NCI-H748 (cell line): ENCODE measurements around the gene USP28.
A peak's percentile ranks its signal among the peaks of the same experiment; 100 is the strongest.
"Not testable (repeated sequence)": the region's sequence is repeated elsewhere in the genome, so short reads cannot be mapped to it uniquely, and the experiment has no call there.

Source experiments
- DNase-seq: peaks from one replicate; lab custom pipeline; 2025; ENCODE audit not compliant: unreplicated experiment; lab: John Stamatoyannopoulos, UW

USP28 gene

GRCh38 chr11:113840932-113841664 is 34.3 kb downstream of the USP28 start:
- no peak for DNase-seq

GRCh38 chr11:113839842-113840241 is 35.5 kb downstream of the USP28 start:
- DNase-seq, result no peak

GRCh38 chr11:113838005-113838404 is 37.4 kb downstream of the USP28 start:
- DNase-seq, result no peak

DNA sequence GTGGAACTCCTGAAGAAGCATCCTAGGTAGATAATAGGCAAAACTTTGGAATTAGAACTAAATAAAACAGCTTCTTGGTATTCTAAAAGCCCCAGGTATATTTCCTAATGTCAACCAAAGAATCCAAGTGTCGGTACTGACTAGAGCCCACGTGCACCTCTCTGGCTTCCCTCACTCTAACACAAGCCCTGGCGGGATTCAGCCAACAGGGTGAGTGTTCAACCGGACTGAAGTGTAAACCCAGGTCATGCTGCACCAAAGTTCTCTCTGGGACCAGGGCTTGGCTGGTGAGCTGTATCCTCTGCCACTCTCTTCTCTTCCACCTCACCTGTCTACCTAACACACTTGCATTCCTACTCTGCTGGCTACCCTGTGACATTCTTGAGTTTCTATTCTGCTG is 40.1 kb downstream of the USP28 start:
- DNase-seq, result no peak

- no peak for DNase-seq
Observed at GRCh38 chr11:113833151-113833550, 42.2 kb downstream of the USP28 start.

DNA sequence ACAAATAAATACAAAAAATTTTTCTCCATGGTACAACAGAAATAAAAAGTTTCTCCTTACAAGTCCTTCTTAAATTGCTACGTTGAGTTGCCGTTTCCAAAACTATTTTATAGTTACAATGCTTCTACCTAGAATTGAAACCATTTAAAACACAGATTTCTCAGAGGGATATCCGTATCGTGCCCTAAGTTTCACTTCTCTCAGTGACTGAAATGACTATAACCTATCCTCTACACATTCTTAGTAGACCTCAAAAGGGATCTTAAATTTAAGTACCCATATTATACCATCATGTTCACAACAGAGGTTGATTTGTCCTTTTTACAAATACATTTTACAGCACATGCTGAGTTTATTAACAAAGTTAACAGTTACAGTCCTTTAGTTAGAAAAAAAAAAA is 44.1 kb downstream of the USP28 start:
- no peak for DNase-seq

DNA sequence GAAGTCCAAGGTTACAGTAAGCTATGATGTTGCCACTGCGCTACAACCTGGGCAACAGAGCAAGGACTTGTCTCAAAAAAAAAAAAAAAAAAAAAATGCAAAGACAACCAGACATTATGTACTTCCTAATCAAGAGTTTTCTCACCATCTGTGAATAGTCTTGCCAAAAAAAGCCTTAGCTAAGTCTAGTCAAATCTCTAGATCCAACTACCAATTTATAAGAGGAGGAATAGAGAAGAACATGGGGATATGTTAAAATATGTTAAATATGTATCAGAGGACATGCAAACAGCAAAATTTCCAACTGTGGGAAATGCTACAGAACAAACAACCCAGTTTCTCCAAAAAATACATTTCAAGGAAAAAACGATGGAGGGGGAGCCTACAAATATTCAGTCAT is 45.6 kb downstream of the USP28 start:
- no peak for DNase-seq

DNA sequence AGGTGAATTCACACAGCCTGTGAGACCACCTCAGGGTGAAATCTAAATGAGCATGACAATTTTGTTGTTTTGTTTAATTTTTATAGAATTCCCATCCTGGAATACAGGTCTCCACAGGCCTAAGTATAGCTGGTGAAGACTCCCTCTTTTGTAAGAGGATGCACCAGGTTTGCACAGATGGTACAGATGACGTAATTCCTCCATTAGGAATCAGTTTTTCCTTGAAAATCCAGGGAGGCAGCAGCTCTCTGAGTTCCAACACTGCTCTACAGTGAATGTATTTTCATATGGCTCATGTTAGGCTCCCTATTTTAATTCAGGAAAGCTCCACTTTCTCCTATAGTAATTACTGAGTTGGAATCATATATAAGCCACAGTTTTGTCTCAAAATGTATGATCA is 47.2 kb downstream of the USP28 start:
- DNase-seq, result no peak

- DNase-seq, result no peak
Observed at GRCh38 chr11:113827477-113827876, 47.9 kb downstream of the USP28 start.

- no peak for DNase-seq
Observed at GRCh38 chr11:113818426-113818825, 56.9 kb downstream of the USP28 start.

GRCh38 chr11:113817626-113818025 is 57.7 kb downstream of the USP28 start:
- no peak for DNase-seq

DNA sequence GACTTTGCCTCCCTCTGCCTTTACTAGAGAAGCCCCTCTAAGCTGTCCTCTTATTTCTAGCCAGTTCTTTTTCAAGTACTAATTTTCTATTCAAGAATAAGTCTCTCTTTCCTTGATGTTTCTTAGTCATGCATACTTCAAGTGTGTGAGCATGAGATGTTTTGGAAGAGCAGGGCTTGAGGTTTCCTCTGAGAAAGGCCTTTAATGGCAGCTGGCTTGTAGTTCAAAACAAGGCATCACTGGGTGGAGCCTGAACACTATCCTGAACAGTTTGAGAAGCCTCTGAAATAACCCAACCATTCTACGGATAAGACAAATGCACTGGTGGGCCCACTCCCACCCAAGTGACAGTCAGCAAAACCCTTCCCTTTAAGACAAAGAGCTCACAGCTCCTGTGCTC is 58.2 kb downstream of the USP28 start:
- DNase-seq, result no peak

- no peak for DNase-seq
Observed at GRCh38 chr11:113814181-113814580, 61.2 kb downstream of the USP28 start.

DNA sequence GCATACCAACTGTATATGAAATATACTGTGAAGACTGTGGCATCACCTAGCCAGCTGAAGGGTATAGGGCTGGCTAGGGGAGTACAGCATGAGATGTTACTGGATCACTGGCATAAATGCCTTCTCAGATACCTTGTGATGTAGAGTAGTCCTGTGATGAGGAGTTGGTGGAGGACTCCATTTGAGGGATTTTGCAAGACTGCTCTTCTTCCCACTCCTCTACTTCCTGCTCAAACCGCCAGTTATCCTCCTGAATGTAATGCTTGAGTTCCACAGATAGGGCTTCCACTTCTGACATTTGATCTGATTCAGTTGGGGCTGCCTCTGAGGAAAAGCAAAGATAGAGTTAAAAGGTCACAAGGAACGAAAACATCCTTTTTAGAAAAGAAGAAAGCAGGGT is 66.4 kb downstream of the USP28 start:
- no peak for DNase-seq

DNA sequence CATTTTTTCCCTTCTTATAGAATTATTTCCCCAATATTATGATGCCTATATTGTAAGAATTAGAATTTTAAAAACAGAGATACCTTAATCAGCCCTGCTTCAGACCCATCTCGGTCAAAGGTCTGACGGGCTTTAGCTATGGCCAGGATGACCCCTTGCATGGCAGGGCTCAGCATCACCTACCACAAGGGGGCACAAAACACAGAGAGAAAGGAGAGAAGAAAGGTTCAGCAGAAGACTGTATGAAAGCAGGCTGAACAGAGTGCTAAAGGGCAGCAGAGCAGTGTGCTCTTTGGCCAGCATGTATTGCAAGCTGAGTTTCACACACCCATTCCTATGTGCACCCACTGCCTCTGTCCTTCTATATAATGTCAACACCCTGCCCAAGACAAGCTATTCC is 69.0 kb downstream of the USP28 start:
- DNase-seq, result peak; percentile 20

GRCh38 chr11:113805640-113806039 is 69.7 kb downstream of the USP28 start:
- DNase-seq, result no peak

GRCh38 chr11:113802621-113803020 is 72.8 kb downstream of the USP28 start:
- DNase-seq, result no peak

GRCh38 chr11:113796663-113797259 is 78.6 kb downstream of the USP28 start:
- peak; percentile 33 for DNase-seq

DNA sequence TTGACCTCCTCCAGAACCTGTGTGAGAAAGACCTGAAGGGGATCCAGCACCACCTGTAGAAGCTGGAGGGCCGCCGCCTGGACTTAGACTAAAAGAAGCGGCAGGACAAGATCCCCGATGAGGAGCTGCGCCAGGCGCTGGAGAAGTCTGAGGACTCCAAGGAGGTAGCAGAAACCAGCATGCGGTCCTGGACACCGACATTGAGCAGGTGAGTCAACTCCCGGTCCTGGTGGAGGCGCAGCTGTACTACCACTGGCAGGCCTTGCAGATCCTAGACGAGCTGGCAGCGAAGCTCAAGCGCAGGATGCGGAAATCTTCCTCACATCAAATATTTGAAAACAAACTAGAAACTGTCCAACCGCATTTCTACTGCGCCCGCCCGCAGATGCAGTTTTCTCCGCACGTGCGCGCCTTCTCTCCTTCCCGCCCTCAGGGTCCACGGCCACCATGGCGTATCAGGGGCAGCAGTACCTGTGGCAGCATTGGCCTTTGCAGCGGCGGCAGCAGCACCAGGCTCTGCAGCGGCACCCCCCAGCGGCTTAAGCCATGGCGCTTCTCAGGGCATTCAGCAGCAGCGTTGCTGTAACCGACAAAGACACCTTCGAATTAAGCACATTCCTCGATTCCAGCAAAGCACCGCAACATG is 85.6 kb downstream of the USP28 start:
- DNase-seq, result no peak

DNA sequence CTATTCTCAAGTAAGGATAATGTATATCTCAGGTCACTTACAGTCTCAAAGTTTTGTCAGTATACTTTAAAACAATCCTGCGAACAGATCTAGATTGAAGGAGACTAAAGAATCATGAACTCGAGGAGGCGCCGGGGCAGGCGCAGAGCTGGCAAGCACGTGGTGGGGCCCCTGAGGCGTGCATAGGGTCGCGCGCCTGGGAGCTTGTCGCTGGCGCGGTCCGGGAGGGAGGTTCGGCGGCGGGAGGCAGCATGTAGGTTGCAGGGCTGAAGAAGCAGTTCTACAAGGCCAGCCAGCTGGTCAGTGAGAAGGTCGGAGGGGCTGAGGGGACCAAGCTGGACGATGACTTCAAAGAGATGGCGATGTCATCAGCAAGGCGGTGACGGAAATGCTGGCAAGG is 86.4 kb downstream of the USP28 start:
- not testable (repeated sequence) for DNase-seq

DNA sequence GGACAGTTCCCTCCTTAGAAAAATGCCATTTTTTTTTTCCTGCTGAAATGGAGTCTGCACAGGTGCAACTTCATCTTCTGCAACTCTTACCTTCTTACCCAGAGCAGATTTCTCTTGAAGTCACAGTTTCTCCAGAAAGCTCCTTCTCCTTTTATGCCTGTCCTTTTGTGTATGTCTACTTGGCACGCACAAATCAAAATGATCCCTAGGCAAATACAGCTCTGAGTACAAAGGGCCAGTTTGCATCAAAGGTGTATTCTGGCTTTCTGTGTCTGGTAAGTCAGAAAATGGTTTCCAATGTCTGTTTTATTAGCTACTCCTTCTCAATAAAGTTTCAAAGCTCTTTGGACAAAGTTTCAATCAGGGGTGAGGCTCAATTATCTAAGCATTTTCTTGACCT is 93.2 kb downstream of the USP28 start:
- DNase-seq, result no peak

GRCh38 chr11:113781682-113782081 is 93.7 kb downstream of the USP28 start:
- DNase-seq, result no peak
